Activated CD8-positive, alpha-beta memory T cell treated with anti-CD3 and anti-CD28 coated beads, Interleukin-2, amount 50 U/mL, for 4 hours (primary cell): ENCODE data around the gene HTT.

Source experiments
- DNase-seq: peaks from one replicate; pipeline ENCODE4 v3.0.0-alpha.2; 2020

HTT gene

DNA sequence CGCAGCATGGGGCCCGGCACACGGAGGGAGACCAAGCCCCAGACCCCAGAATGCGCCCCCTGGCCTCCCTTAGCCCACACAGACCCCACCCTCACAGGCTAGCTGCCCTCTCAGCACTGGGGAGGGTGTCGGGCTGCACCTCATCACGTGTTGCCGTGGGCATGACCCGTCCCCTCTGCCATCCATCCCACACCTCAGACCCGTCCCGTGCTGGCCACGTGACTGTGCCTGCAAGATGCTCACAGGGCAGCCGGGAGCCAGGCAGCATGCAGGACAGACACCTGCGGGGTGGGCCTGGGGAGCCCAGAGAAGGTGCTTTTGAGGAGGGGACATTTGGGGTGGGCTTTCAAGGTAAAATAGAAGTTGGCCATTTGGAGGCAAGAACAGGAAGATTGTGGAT, 179.3 kb downstream of the HTT start:
- peak; percentile 2 for DNase-seq

DNA sequence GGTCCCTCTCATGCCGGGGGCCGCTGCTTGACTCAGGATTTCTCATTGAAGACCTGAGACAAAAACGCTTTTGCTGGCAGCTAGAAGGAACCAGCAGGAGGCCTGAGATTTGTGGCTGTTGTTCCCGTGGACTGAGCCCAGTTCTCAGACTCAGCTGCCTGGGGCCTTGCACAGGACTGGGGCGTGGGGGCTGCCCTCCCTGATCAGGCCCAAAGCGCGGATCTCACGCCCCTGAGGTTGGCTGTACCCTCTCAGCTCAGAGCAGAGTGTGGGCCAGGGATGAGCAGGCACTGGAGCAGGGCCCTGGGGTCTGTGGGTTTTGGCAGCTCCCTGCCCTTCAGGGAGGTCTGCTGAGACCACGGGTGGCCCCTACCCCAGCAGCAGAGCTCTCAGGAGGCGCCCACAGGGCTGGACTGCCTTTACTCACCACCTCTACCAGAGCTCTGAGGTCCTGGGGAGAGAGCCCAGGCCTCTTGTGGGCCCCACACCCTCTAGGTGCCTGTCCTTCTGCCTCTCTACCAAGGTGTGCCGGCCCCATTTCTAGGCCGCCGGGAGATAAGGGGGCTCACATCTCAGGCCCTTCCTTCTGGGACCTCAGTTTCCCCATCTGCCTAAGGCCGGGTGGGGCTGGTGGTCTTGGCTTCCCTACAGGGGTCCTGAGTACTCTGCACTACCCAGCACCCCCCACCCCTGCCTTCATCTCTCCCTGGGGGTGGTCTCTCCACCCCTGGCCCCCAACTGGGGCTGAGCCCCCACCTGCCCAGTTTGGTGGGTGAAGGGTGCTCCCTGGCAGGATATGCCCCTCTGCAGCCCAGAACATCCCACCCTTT, 180.0 kb downstream of the HTT start:
- DNase-seq = peak; percentile 12

DNA sequence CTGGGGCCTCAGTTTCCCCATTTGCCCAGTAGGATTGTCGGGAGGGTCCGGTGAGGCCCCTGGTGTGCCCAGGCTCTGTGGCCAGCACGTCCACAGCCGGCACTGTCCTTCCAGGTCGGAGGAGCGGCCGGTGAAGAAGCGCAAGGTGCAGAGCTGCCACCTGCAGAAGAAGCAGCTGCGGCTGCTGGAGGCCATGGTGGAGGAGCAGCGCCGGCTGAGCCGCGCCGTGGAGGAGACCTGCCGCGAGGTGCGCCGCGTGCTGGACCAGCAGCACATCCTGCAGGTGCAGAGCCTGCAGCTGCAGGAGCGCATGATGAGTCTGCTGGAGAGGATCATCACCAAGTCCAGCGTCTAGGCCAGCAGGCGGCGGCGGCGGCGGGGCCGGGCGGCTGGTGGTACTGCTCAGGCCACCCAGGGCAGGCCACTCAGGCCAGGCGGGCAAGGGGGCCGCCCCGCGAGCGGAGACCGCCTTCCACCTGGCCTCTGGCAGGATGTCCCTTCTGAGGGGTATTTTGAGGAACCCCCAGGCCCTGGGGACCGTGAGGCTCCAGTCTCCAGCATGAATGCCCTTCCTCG, 181.2 kb downstream of the HTT start:
- peak; percentile 6 for DNase-seq

DNA sequence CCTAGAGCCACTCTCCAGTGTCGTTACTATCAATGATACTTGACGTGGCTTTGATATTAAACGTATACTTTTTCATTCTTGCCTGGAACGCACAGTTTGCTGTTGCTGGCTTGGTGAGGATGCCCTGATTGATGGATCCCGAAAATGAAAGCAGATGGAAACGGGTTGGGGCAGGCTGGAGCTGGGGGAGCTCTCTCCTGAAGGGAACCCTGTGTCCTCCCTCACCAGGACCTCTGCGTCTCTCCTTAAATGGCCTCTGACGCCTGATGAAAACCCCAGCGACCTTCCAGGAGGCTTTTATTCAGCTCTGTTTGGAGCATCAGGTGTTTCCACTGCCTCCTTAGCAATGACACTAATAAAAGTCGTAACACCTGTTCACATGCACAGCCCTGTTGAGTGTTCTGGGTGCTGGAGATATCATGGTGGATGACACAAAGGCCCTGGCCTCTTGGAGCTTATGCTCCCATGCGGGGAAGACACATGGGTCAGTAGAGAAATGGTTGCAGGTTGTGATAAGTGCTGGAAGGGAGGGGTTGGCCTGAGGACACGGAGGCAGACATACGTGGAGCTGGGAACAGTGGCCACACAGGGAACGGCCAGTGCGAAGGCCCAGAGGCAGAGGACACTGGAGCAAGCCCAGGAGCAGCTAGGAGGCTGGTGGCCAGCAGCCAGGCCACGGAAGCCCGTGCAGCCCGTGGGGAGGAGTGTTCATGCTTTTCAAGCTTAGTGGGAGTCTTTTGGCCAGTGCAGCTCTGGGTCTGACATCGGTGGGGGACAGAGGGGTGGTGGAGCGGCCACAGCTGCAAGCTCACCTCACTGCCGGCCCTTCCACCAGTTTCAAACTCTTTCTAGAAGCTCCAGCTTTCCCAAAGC, 182.0 kb downstream of the HTT start:
- no peak for DNase-seq

DNA sequence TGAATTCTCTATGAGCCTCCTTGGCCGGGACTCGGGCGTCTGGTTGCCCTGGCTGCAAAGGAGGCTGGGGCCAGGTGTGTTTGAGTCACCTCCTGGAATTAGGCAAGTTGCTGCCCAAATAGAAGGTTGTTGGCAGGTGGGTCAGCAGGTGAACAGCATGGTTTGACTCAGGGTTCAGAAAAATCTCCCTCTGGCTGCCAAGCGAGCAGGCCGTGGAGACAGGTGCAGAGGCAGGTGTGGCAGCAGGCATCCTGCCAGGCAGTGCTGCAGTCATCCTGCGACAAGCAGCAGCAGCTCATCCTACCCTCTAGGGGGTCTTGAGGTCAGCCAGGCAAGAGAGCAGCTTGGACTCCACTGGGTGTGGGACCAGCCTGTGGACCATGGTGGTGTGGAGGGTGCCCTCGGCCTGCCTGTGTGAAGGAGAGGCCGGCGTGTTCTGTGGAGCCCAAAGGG, 182.6 kb downstream of the HTT start:
- no peak for DNase-seq

DNA sequence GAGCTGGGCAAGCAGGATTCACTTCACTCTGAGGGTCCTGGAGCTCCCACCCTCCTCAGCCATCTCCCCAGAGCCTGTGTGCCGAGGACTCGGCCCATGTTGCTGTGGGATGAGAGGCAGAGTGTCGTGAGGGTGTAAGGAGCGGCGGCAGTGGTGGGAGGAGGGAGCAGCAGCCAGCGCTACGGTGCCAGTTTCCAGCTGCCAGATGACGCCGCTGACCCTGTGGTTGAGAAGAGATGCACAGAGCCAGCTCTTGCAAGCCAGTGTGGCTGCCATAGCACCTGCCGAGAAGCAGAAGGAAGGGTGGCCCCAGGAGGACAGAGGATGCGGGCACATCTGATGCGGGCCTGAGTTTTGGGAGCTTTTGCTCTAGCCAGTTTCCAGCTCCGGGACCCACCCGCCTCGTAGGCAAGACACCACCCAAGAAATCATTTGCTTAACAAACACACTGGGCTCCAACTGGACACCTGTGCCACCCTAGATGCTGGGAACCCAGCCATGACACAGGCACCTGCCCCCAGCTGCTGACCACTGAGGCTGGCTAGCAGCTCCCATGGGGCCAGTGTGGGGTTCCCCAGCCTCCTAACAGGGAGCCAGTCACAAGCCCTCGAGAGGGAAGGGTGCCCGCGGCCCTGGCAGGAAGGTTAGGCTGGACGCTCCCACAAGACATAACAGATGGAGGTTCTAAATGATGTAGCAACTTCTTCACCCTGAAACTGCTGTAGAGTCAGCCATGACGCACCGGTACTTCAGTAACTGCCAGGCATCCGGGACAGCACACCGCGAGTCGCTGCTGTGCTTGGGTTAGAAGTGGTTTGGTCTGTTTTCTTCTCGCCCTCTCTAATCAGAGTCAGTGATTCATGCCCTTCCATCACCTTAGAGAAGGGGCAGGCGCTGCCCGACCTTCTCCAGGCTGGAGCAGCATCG, 183.3 kb downstream of the HTT start:
- no peak for DNase-seq

DNA sequence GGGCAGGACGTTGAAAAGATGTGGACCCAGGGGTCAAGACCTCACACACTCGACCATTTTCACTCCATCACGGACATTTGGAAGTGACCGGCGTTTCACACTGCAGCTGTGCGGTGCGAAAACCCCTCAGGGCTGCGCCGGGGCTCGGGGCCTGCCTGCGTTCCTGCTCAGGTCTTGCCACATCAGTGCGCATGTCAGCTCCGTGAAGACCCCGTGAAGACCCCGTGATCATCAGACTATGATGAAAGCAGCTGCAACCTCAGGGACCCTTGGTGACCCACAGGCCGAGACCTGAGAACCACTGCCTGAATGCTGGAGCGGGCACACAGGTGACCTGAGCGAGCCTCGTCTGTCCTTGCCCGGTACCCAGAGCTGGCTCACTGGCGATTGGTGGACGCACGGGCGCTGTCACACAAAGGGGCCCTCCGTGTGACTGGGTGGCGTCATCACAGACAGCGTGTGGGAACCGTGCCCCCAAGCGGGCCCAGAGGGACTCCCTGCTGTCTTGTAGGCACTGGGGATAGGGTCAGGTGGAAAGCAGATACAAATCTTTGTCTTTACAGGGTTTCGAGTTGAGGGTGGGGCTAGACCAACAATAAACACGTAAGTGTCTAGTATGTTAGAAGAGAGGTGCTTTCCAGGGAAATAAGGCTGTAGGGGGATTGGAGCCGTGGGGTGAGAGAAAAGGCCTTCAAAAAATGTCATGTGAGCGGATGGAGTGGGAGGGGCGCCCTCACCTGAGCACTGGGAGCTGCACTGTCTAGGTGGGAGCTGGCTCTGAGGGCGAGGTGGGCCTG, 187.1 kb downstream of the HTT start:
- no peak for DNase-seq

DNA sequence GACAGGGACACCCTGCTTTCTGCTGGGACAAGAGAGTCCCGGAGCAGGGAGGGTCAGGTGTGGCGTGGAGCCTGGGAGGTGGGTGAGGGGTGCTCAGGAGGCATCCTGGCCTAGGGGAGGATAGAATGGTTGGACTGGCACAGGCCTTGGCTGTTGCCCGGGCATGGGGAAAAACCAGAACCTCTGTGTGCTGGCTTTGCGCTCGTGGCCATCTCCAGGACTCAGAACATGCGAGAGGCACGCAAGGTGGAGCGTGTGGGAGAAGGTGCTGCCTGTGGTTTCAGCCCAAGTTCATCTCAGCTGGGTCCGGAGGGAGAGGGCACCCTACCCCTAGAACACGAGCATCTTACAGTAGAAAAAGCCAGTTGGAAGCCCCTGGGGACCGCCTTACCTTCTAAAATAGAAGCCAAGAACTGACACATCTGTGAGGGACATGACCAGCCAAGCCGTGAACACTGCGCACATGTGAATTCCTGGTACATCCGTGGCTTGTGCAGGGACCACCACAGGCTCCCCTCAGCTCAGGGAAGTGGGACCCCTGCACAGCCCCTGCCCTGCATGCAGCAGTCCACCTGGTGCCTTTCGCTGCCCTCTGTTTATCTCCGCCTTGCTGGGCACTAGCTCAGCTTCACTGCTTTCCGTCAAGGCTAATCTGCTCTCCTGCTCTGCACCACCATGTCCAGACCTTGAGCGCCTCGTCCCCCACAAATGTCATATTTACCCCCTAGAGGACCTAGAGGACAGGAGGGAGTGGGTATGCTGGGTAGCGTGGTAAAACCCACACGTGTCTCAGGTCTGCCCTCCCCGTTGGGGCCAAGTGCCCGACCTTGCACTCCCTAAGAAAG, 187.9 kb downstream of the HTT start:
- DNase-seq = no peak

DNA sequence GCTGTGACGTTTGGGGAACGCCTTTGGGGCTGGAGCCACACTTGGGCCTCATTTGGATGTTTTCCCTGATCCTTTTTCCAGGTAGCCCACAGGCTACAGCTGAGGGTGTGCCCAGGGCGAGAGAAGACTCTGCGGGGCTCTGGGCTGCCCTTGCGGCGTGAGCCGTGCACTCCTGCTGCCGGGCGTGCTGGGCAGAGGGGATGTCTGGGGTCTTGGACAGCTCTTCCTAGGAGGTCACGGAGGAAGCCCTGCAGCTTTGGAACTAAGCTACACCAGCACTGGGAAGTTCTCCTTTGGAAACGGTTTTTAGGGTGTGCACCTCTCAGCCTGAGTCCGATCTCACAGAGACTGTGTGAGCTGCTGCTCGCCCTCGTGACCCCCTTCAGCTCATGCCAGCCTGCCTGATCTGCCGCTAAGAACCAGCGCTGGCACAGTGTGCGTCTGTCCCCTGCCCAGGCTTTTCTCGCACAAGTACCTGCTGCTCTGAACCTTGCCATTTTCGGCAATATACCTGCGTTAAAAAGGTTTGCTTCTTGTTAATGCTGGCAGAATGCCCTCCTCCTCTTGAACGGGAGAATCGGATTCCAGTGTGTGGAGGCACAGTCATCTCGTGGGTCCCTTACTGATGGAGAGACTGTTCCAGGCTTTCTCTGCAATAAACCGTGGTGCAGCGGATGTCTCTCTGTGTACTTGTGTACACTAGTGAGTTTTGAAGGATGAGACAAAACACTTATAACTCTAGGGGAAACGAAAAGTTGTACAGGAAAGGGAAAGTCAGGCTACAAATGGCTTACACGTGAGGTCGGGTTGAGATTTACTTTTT, 188.8 kb downstream of the HTT start:
- no peak for DNase-seq

DNA sequence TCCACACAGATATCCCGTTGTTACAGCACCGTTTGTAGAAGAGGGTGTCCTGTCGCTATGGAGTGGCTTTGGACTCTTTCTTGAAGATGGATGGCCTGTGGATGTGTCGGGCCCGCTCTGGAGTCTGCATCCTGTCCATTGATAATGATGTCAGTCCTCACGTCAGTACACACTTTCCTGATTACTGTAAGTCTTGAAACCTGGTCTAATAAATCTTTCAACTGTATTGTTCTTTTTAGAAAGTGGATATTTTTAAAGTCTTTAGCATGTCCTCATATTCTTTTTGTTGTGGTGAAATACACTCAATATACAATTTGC, 189.4 kb downstream of the HTT start:
- no peak for DNase-seq

DNA sequence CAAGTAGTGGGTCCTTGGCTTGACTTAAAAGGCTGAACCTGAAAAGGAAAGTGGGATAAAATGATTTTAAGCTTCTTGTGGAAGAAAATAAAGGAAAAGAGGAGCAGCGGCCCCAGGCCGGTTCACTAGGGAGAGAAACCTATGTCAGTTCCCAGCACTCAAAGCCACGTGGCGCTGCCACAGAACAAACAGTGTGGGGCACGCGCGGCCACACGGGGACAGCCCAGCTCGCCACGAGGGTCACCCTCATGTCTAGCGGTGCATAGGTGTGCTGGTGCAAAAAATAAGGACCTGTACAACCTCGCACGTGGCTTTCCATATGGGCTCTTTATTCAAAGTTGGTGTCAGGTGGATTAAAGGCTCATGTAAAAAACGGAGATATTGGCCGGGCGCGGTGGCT, 191.6 kb downstream of the HTT start:
- DNase-seq = no peak

DNA sequence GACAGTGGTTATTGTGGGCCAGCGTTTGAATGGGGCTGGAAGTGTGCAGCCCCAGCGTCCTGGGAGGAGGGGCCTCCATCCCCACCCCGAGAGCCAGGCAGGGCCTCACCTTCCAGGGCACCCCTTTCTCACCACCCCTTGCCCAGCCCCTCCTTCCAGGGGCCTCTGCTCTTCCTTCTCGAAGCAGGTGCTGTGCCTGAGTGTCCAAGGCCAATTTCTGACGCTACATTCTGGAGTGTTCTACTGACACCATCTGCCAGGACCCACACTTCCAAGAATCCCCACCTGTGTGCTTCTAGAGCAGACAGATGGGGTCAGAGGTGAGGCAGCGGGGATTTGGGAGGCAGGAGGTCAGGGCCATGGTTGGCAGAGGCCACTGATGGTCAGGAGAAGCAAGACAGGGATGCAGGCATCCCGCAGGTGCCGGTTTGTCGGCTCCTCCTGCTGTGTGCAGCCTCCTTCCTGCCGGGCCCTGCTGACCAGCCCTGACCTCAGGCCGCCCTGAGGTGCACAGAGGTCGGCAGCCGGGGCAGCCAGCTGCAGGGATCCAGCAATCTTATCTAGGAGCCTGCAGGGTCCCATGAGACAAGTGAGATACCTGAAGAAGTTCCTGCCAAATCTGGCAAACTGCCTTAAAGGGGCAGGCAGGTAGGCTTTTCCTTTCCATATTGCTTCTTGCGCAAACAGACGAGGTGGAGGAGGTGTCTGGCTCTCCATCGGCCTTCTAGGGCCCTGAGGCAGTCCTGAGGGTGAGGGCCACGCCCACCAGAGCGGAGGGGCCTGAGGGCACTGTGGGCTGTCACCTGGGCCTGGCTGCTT, 193.3 kb downstream of the HTT start:
- no peak for DNase-seq

DNA sequence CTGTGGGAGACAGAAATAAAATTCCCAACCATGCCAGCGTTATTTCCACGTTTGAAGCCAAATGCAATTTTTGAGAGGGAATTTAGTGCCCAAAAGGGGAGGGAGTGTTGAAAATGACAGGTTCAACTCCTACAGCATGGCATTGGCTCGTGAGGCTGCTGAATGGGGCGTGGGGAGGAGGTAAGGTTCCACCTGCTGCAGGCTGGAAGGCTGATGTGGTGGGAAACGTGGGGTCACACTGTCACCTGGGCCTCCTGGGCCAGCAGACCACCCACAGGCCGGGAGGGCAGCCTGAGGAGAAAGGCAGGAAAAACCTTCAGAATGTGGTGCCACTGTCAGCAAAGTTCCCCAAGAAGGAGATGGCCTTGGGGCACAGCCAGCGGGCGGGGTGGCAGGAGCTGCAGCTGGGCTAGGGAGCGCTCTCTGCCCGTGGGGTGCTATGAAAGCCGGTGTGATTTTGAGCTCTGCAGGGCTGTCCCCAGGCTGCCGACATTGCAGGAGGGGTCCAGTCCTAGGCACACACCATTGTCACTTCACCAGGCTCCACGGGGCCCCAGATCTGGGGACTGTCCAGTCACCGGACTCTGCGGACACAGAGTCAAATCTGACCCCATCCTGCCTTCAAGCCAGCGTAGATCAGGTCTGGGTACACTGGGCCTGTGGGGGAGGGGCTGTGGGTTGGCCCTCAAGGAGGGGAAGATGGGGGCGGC, 194.1 kb downstream of the HTT start:
- no peak for DNase-seq

DNA sequence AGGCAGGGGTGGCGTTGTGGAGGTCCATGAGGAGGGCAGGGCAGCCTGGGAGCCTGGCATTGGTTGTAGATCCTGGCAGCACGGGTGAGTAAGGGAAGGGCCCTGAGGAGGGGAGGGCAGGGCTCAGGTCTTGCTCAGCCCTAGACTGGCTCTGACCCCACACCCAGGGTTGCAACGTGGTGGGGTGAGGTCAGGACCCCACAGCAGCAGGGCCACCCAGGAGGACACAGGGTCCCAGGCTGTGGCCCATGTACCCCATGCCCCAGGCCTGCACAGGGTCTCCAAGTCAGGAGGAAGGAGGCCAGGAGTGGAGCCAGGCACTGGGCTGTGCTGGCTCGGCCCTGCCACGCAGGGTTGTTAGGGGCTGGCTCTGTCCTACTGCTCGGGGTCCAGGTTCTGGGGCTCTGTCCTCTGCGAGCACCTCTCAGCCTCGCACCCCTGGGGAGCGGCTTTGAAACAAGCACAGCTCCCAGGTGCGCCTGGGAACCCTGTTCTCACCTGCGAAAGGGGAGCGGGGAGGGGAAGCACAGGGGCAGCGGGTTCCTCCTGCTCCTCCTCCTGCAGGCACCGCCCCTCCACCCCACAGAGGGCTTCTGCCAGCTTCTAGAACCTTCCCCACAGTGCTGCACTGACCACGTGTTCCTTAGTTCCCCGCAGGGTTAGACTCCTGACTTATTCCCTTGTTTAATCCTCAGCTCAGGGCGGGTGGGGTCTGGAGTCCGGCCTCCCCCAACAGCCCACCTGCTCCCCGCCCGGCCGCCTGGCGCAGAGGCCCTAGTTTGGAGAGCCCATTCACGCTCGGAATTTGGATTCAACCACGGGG, 194.8 kb downstream of the HTT start:
- no peak for DNase-seq

DNA sequence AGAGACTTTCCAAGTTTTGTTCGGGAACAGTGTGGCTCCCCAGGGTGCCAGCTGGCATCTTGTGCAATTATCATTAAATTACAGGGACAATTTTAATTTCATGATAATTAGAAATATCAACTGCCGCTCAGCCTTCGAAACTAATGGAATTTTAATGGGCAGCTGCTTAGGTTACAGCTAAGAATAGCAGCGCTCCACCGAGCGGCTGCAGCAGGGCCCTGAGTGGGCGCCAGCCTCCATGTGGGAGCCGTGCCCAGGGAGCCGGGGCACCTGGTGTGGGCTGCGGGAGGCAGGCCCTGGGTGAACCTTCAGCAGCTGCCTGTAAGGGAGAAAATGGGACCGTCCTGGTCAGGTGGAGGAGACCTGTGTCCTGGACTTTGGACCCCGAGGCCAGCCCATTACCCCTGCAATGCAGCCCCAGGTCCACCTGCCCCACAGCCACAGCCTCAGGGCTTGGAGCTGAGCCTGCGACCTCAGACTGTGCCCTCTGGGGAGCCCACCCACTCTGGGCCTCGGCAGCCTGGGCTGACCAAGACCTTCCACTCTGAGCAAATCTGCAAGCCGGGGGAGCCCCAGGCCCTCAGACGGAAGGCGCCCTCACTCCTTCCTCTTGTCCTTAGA, 195.6 kb downstream of the HTT start:
- DNase-seq = no peak

DNA sequence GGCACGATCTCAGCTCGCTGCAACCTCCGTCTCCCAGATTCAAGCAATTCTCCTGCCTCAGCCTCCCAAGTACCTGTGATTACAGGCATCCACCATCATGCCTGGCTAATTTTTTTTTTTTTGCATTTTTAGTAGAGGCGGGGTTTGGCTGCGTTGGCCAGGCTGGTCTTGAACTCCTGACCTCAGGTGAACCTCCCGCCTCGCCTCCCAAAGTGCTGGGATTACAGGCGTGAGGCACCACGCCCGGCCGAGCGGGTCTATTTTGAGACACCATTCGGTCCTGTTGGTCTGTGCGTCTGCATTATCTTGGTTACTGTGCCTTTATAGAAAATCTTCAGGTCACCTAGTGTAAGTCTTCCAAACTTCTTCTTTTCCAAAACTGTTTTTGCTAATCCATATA, 196.7 kb downstream of the HTT start:
- DNase-seq = no peak

DNA sequence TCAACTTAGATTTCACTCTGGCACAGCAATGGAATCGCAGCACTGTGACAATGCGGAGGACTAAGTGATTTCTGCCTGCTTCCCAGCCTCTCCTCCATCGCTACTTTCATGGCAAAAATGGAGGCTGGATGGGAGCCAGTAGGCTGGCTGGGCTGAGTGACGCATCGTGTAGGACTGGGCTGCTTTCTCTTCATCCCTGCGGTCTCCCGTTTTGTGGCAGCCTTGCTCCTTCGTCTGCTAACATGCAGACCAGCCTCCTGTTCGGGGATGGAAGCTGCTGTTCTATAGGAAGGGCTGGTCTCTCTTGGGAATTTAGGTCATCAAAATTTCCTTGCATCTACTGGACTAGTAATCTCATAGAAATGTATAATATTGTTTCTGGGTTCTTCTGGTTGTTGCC, 202.5 kb downstream of the HTT start:
- no peak for DNase-seq
